WTC11 (cell line): ENCODE results near the gene STAM. TPM values are rescaled to one million over a fixed set of nuclear protein-coding genes. Genes with fewer than 3 reads are reported as not detected.

Source experiments
- ATAC-seq: fragments of 200-7000 bp; cut with Tn5 transposase; 2 replicates; pipeline ENCODE4 v1.10.0; 2021; ENCODE audit warnings: mild to moderate bottlenecking, moderate library complexity
- CTCF ChIA-PET: fragments of 300-600 bp; sonication (Branson Sonifier 250); formaldehyde crosslinking; loops from one replicate; lab custom pipeline; 2021; ENCODE audit warnings: antibody characterized with exemption; lab: Charles Lee
- POLR2A ChIA-PET: fragments of 350-600 bp; sonication (Branson Sonifier 250); formaldehyde crosslinking; loops from one replicate; lab custom pipeline; 2021; ENCODE audit warnings: antibody characterized with exemption; lab: Charles Lee
- DNase-seq: peaks from one replicate; pipeline ENCODE4 v3.0.0; 2021; ENCODE audit warnings: low spot score
- H3K27ac Mint-ChIP-seq: 2 replicates; pipeline ENCODE4 v1.8.0; 2021; ENCODE audit warnings: mixed read lengths
- H3K27me3 Mint-ChIP-seq: 2 replicates; pipeline ENCODE4 v1.8.0; 2021; ENCODE audit warnings: low read depth, mild to moderate bottlenecking, moderate library complexity, mixed read lengths
- H3K36me3 Mint-ChIP-seq: 2 replicates; pipeline ENCODE4 v1.8.0; 2021; ENCODE audit warnings: mixed read lengths
- H3K4me1 Mint-ChIP-seq: 2 replicates; pipeline ENCODE4 v1.8.0; 2022; ENCODE audit warnings: mixed read lengths
- H3K4me3 Mint-ChIP-seq: 2 replicates; pipeline ENCODE4 v1.8.0; 2021; ENCODE audit warnings: mild to moderate bottlenecking, moderate library complexity, mixed read lengths
- H3K9me3 Mint-ChIP-seq: 2 replicates; pipeline ENCODE4 v1.8.0; 2021; ENCODE audit warnings: mixed read lengths
- AFF4 ChIP-seq: sonication (generic); formaldehyde crosslinking; IDR thresholded peaks from 2 replicates; pipeline ENCODE4 v1.8.1; 2023; ENCODE audit warnings: mild to moderate bottlenecking, missing genetic modification reagents, borderline replicate concordance
- ATF3 ChIP-seq: sonication (generic); formaldehyde crosslinking; conservative IDR thresholded peaks from 2 replicates; pipeline ENCODE4 v1.8.1; 2022; ENCODE audit warnings: mild to moderate bottlenecking, missing genetic modification reagents
- CDX4 ChIP-seq: fragments of 250-450 bp; sonication (Bioruptor Pico); IDR thresholded peaks from 2 replicates; pipeline ENCODE4 v1.9.0; 2021; ENCODE audit warnings: moderate library complexity, mild to moderate bottlenecking, inconsistent platforms, borderline replicate concordance
- CREB1 ChIP-seq: sonication (generic); formaldehyde crosslinking; IDR thresholded peaks from 2 replicates; pipeline ENCODE4 v1.8.0; 2023; ENCODE audit warnings: mild to moderate bottlenecking, missing genetic modification reagents
- ESRRA ChIP-seq: sonication (generic); formaldehyde crosslinking; IDR thresholded peaks from 2 replicates; pipeline ENCODE4 v1.8.1; 2022; ENCODE audit warnings: mild to moderate bottlenecking, missing genetic modification reagents, borderline replicate concordance
- FOXJ3 ChIP-seq: sonication (generic); formaldehyde crosslinking; IDR thresholded peaks from 2 replicates; pipeline ENCODE4 v1.9.0; 2021; ENCODE audit warnings: missing genetic modification reagents, mild to moderate bottlenecking, borderline replicate concordance
- FOXP1 ChIP-seq: sonication (generic); formaldehyde crosslinking; IDR thresholded peaks from 2 replicates; pipeline ENCODE4 v1.8.0; 2022; ENCODE audit warnings: missing genetic modification reagents, mild to moderate bottlenecking, moderate library complexity, borderline replicate concordance
- GRHL2 ChIP-seq: fragments of 250-450 bp; sonication (Bioruptor Pico); IDR thresholded peaks from 2 replicates; pipeline ENCODE4 v1.8.0; 2022; ENCODE audit warnings: mild to moderate bottlenecking, moderate library complexity; ENCODE audit not compliant: insufficient replicate concordance, severe bottlenecking
- HMGA2 ChIP-seq: fragments of 250-450 bp; sonication (Bioruptor Pico); IDR thresholded peaks from 2 replicates; pipeline ENCODE4 v1.4.0; 2021; ENCODE audit warnings: mild to moderate bottlenecking, moderate library complexity
- KAT7 ChIP-seq: sonication (generic); formaldehyde crosslinking; IDR thresholded peaks from 2 replicates; pipeline ENCODE4 v1.8.1; 2023; ENCODE audit warnings: missing genetic modification reagents, mild to moderate bottlenecking, borderline replicate concordance
- NR1H2 ChIP-seq: sonication (generic); formaldehyde crosslinking; IDR thresholded peaks from 2 replicates; pipeline ENCODE4 v1.9.0; 2021; ENCODE audit warnings: mild to moderate bottlenecking, moderate library complexity, missing genetic modification reagents
- NR2C2 ChIP-seq: sonication (generic); formaldehyde crosslinking; IDR thresholded peaks from 2 replicates; pipeline ENCODE4 v1.8.0; 2022; ENCODE audit warnings: mild to moderate bottlenecking, missing genetic modification reagents
- OVOL2 ChIP-seq: fragments of 250-450 bp; sonication (Bioruptor Pico); IDR thresholded peaks from 2 replicates; pipeline ENCODE4 v1.9.0; 2021; ENCODE audit warnings: mild to moderate bottlenecking, borderline replicate concordance
- PREB ChIP-seq: sonication (generic); formaldehyde crosslinking; IDR thresholded peaks from 2 replicates; pipeline ENCODE4 v1.8.1; 2022; ENCODE audit warnings: mild to moderate bottlenecking, missing genetic modification reagents, moderate library complexity, borderline replicate concordance
- STAT6 ChIP-seq: sonication (generic); formaldehyde crosslinking; conservative IDR thresholded peaks from 2 replicates; pipeline ENCODE4 v1.8.1; 2023; ENCODE audit warnings: mild to moderate bottlenecking, low read depth, missing genetic modification reagents, moderate library complexity
- USF1 ChIP-seq: sonication (generic); formaldehyde crosslinking; IDR thresholded peaks from 2 replicates; pipeline ENCODE4 v1.8.0; 2022; ENCODE audit warnings: mild to moderate bottlenecking, missing genetic modification reagents
- ZBTB43 ChIP-seq: sonication (generic); formaldehyde crosslinking; IDR thresholded peaks from 2 replicates; pipeline ENCODE4 v1.8.1; 2023; ENCODE audit warnings: mild to moderate bottlenecking, missing genetic modification reagents
- ZNF138 ChIP-seq: sonication (generic); formaldehyde crosslinking; conservative IDR thresholded peaks from 2 replicates; pipeline ENCODE4 v1.8.1; 2022; ENCODE audit warnings: mild to moderate bottlenecking, moderate library complexity, missing genetic modification reagents
- ZNF281 ChIP-seq: sonication (generic); formaldehyde crosslinking; IDR thresholded peaks from 2 replicates; pipeline ENCODE4 v1.8.0; 2023; ENCODE audit warnings: mild to moderate bottlenecking, missing genetic modification reagents
- total RNA-seq: library from RNA; stranded (reverse); gene quantifications from 3 replicates; pipeline ENCODE4 v1.2.3, GENCODE V29; 2021

Gene STAM
- total RNA-seq, 1 experiment from 2014 or later: 24.2 TPM

GRCh38 chr10:17712717-17713471, 68.9 kb downstream of the STAM start:
- DNase-seq: no peak
- peak; percentile 47; the same call in 1 of the 2 replicates for ATAC-seq
- POLR2A ChIA-PET: no interaction called here
- peaks cover 26% of the 10 kb centered on the region for H3K36me3 Mint-ChIP-seq
- CTCF ChIA-PET: interaction anchor here (1.1 kb wide), 1 partner anchor 96 kb away, joined by 3 read pairs; the partner anchor contains the start of gene HACD1
- H3K9me3 Mint-ChIP-seq: no peaks in the 10 kb centered on the region
- H3K4me3 Mint-ChIP-seq: peak overlapping the region; percentile 43
- peak; percentile 20; the same call in 1 of the 2 replicates for TF ChIP-seq HMGA2 (CRISPR knock-in tag)
- no peak for TF ChIP-seq GRHL2 (CRISPR knock-in tag)
- no peak for TF ChIP-seq ATF3 (CRISPR knock-in tag)
- peaks cover 9% of the 10 kb centered on the region for H3K4me1 Mint-ChIP-seq
- no peaks in the 10 kb centered on the region for H3K27me3 Mint-ChIP-seq
- H3K27ac Mint-ChIP-seq: peak overlapping the region; percentile 63

- H3K27ac Mint-ChIP-seq: peak overlapping the region; percentile 31; the same call in 1 of the 2 replicates
- ChIA-PET CTCF (no interaction called here), POLR2A (no interaction called here)
- H3K4me3 Mint-ChIP-seq: no peak overlapping the region
- DNase-seq (no peak), ATAC-seq (no peak)
- H3K4me1 Mint-ChIP-seq: peaks cover 9% of the 10 kb centered on the region
- no peaks in the 10 kb centered on the region for H3K9me3 Mint-ChIP-seq
- no peaks in the 10 kb centered on the region for H3K27me3 Mint-ChIP-seq
- H3K36me3 Mint-ChIP-seq: peaks cover 28% of the 10 kb centered on the region
- no peak for TF ChIP-seq OVOL2
- TF ChIP-seq PREB (CRISPR knock-in tag): no peak
- TF ChIP-seq FOXJ3 (CRISPR knock-in tag): no peak
- TF ChIP-seq NR2C2 (CRISPR knock-in tag): no peak
- no peak for TF ChIP-seq CDX4 (CRISPR knock-in tag)
- TF ChIP-seq USF1 (CRISPR knock-in tag): no peak
- TF ChIP-seq ZNF138 (CRISPR knock-in tag): no peak
- TF ChIP-seq ZBTB43 (CRISPR knock-in tag): no peak
- no peak for TF ChIP-seq CREB1
- TF ChIP-seq ZNF281 (CRISPR knock-in tag): no peak
- no peak for TF ChIP-seq NR1H2
- no peak for TF ChIP-seq ESRRA
- TF ChIP-seq KAT7 (CRISPR knock-in tag): no peak
- no peak for TF ChIP-seq STAT6
- TF ChIP-seq AFF4 (CRISPR knock-in tag): no peak
- no peak for TF ChIP-seq FOXP1 (CRISPR knock-in tag)
Observed at GRCh38 chr10:17713758-17714157, 69.8 kb downstream of the STAM start.
